CD4-positive, alpha-beta memory T cell (primary cell): ENCODE results near the gene CUX1. TPM values are rescaled to one million over a fixed set of nuclear protein-coding genes. Genes with fewer than 3 reads are reported as not detected.
"Not testable (repeated sequence)": the region's sequence is repeated elsewhere in the genome, so short reads cannot be mapped to it uniquely, and the experiment has no call there.

Experiments used
- CTCF ChIA-PET: fragments of 350-600 bp; sonication (Branson Sonifier 250); formaldehyde crosslinking; loops from one replicate; lab custom pipeline; 2021; ENCODE audit warnings: inconsistent platforms; ENCODE audit not compliant: partially characterized antibody; lab: Charles Lee
- POLR2A ChIA-PET: fragments of 350-600 bp; sonication (Branson Sonifier 250); formaldehyde crosslinking; loops from one replicate; lab custom pipeline; 2021; ENCODE audit not compliant: partially characterized antibody; lab: Charles Lee
- DNase-seq, 5 donors: peaks; one replicate each; pipeline versions ENCODE4 v3.0.0 to v3.0.0-alpha.2; 2020 to 2022; ENCODE audit warnings: mixed read lengths in 1 of 5
- H3K27ac ChIP-seq: one replicate; pipeline ENCODE4 v1.7.0; 2013; ENCODE audit warnings: low read depth, low read length
- H3K27me3 ChIP-seq: 2 replicates; pipeline ENCODE4 v1.7.0; 2013; ENCODE audit warnings: mild to moderate bottlenecking, low read length, moderate library complexity; ENCODE audit not compliant: insufficient read depth
- H3K36me3 ChIP-seq: 2 replicates; pipeline ENCODE4 v1.7.0; 2013; ENCODE audit warnings: mild to moderate bottlenecking, low read length, moderate library complexity; ENCODE audit not compliant: insufficient read depth
- H3K4me1 ChIP-seq: 2 replicates; pipeline ENCODE4 v1.7.0; 2013; ENCODE audit warnings: mild to moderate bottlenecking, low read length, moderate library complexity; ENCODE audit not compliant: insufficient read depth
- H3K4me3 ChIP-seq, 2 donors: one replicate each; pipeline ENCODE4 v1.7.0; 2013; ENCODE audit warnings: low read length in 2 of 2, mild to moderate bottlenecking in 1 of 2
- H3K9me3 ChIP-seq, 2 donors: one replicate each; pipeline ENCODE4 v1.7.0; 2013; ENCODE audit warnings: low read length in 2 of 2, control low read depth in 1 of 2; ENCODE audit not compliant: control insufficient read depth in 1 of 2
- H3K27ac Mint-ChIP-seq, 7 donors: one replicate each; pipeline ENCODE4 v1.8.0; 2020 to 2021; ENCODE audit warnings: mixed read lengths in 7 of 7, mild to moderate bottlenecking in 6 of 7, inconsistent platforms in 3 of 7, moderate library complexity in 3 of 7
- H3K27me3 Mint-ChIP-seq, 2 donors: one replicate each; pipeline ENCODE4 v1.8.0; 2020 to 2021; ENCODE audit warnings: mixed read lengths in 2 of 2
- H3K36me3 Mint-ChIP-seq, 2 donors: one replicate each; pipeline ENCODE4 v1.8.0; 2020 to 2021; ENCODE audit warnings: mixed read lengths in 2 of 2, inconsistent platforms in 1 of 2, mild to moderate bottlenecking in 1 of 2
- H3K4me1 Mint-ChIP-seq, 4 donors: one replicate each; pipeline ENCODE4 v1.8.0; 2020 to 2021; ENCODE audit warnings: mixed read lengths in 4 of 4, mild to moderate bottlenecking in 1 of 4
- H3K4me3 Mint-ChIP-seq, 8 donors: one replicate each; pipeline ENCODE4 v1.8.0; 2020 to 2021; ENCODE audit warnings: mixed read lengths in 8 of 8, mild to moderate bottlenecking in 7 of 8, moderate library complexity in 6 of 8, inconsistent platforms in 3 of 8
- H3K9me3 Mint-ChIP-seq, 8 donors: one replicate each; pipeline ENCODE4 v1.8.0; 2020 to 2021; ENCODE audit warnings: mixed read lengths in 8 of 8, mild to moderate bottlenecking in 5 of 8, inconsistent platforms in 3 of 8, moderate library complexity in 1 of 8
- intact Hi-C: fragments of 100-400 bp; cut with micrococcal nuclease; formaldehyde crosslinking; loops from one replicate; pipeline ENCODE4 v1.15.1; 2023
- polyA plus RNA-seq, 2 donors: library from polyadenylated mRNA; unstranded; fragments of 300-500 nt; fragmentation: Illumina TruSeq; gene quantifications; one replicate each; pipeline ENCODE4 v1.2.3, GENCODE V29; 2021
- total RNA-seq, 2 experiments: library from RNA; stranded (reverse); gene quantifications; one replicate each; pipeline ENCODE4 v1.2.3, GENCODE V29; 2021

The CUX1 gene
- total and polyA plus RNA-seq, 4 experiments from 2014 or later, result 2.1 to 47.6 (median 36.1) TPM

DNA sequence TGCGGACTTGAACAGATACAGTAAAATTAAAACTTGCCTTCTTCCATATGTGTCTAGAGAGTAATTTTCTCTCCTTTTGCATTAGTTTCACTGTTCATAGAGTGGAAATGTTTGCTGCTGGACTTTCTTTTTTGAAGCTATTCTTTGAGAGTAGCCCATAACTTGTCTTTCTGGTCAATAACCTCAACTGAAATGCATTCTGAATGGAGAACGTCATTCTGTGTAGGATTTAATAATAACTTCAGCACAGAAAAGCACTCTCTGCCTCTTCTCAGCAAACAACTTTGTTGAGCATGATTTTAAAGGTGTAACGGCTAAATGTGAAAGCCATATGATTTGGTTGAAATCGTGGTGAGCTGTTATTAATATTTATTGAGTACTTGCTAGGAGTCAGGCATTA, 111.8 kb downstream of the CUX1 start:
- H3K4me1 ChIP-seq, result no peaks in the 10 kb centered on the region
- POLR2A ChIA-PET, result no interaction called here
- no peaks in the 10 kb centered on the region for H3K9me3 ChIP-seq
- no peaks in the 10 kb centered on the region for H3K27me3 ChIP-seq
- CTCF ChIA-PET, result no interaction called here
- Mint-ChIP-seq H3K36me3 (peaks cover 0 to 11% of the 10 kb centered on the region in 2 donors), H3K4me1 (peaks cover 0 to 6% (median 2%) of the 10 kb centered on the region in 4 donors), H3K27ac (no peak overlapping the region), H3K4me3 (no peak overlapping the region), H3K9me3 (no peaks in the 10 kb centered on the region), H3K27me3 (no peaks in the 10 kb centered on the region)
- H3K36me3 ChIP-seq, result no peaks in the 10 kb centered on the region
- no peak overlapping the region for H3K27ac ChIP-seq
- intact Hi-C loops, result no loop called here
- H3K4me3 ChIP-seq, result no peak overlapping the region
- no peak for DNase-seq

DNA sequence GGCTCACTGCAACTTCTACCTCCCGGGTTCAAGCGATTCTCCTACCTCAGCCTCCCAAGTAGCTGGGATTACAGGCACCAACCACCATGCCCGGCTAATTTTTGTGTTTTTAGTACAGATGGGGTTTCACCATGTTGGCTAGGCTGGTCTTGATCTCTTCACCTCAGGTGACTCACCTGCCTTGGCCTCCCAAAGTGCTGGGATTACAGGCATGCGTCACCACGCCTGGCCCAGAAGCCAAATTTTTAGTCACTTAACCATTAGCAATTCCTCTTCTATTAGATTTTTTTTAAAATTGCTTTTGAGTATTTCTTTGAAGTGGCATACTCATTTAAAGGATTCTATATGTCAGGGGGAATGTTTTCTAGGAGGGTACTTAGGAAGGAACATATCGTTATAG, 112.5 kb downstream of the CUX1 start:
- POLR2A ChIA-PET, H3K27me3 ChIP-seq, DNase-seq, H3K9me3 ChIP-seq, H3K4me1 ChIP-seq, H3K4me3 ChIP-seq, H3K27ac ChIP-seq, H3K27ac Mint-ChIP-seq, intact Hi-C loops, CTCF ChIA-PET, H3K9me3 Mint-ChIP-seq, H3K4me1 Mint-ChIP-seq, H3K36me3 ChIP-seq, H3K27me3 Mint-ChIP-seq, H3K4me3 Mint-ChIP-seq: not testable (repeated sequence)
- H3K36me3 Mint-ChIP-seq, result peaks cover 0 to 11% of the 10 kb centered on the region in 2 donors

DNA sequence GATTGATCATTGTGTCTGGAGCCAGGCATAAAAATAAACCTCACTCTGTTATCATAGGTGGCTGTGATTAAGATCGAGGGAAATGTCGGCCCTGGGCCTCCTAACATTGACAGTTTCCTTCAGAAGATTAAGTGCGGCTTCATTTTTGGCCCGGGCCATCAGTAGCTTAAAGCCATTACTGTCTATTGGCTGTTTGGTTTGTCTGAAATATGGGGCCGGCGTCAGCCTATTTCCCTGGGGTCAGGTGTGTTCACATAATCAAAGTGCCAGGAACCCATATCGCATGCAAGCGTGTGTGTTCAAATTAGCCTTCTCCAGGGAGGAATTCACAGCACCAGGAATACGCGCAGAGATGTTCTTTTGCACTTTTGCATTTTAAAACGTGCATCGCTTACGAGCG, 114.7 kb downstream of the CUX1 start:
- H3K9me3 ChIP-seq, result no peaks in the 10 kb centered on the region
- H3K9me3 Mint-ChIP-seq, result peaks cover 0 to 2% (median 0%) of the 10 kb centered on the region in 8 donors
- CTCF ChIA-PET, result no interaction called here

DNA sequence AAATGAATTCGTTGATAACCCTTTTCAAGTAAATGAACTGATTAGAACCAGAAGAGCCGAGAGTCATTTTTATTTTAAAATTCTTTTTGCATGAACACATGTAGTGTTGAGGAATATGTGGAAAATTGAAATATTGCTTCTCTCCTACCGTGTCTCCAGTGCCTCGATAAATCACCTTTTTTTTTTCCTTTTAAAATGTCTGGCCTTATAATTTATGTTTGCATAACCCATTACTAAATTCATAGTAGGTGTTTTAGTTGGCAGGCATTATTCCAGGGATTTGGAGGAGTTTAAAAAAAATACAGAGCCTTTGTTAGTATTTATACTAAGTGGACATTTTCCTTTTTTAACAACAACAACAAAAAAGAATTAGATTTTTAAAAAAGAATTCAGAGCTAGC, 115.6 kb downstream of the CUX1 start:
- Histone ChIP-seq H3K9me3 (no peaks in the 10 kb centered on the region), H3K27me3 (no peaks in the 10 kb centered on the region), H3K4me3 (no peak overlapping the region), H3K4me1 (no peaks in the 10 kb centered on the region), H3K36me3 (no peaks in the 10 kb centered on the region), H3K27ac (no peak overlapping the region)
- peaks cover 0 to 2% (median 0%) of the 10 kb centered on the region in 8 donors for H3K9me3 Mint-ChIP-seq
- no peak for DNase-seq
- H3K4me1 Mint-ChIP-seq, result peaks cover 0 to 8% (median 5%) of the 10 kb centered on the region in 4 donors
- POLR2A ChIA-PET, result no interaction called here
- no peak overlapping the region for H3K4me3 Mint-ChIP-seq
- peaks cover 1 to 8% of the 10 kb centered on the region in 2 donors for H3K36me3 Mint-ChIP-seq
- intact Hi-C loops, result no loop called here
- no peak overlapping the region for H3K27ac Mint-ChIP-seq
- H3K27me3 Mint-ChIP-seq, result no peaks in the 10 kb centered on the region
- CTCF ChIA-PET, result no interaction called here

More for the DNA sequence above, 114.7 kb downstream of the CUX1 start:
- POLR2A ChIA-PET, result no interaction called here
- Mint-ChIP-seq H3K4me3 (no peak overlapping the region), H3K27me3 (no peaks in the 10 kb centered on the region), H3K36me3 (peaks cover 1 to 6% of the 10 kb centered on the region in 2 donors), H3K4me1 (peaks cover 0 to 8% (median 5%) of the 10 kb centered on the region in 4 donors), H3K27ac (no peak overlapping the region)
- DNase-seq, result no peak
- Histone ChIP-seq H3K27ac (no peak overlapping the region), H3K36me3 (no peaks in the 10 kb centered on the region), H3K4me1 (no peaks in the 10 kb centered on the region), H3K27me3 (no peaks in the 10 kb centered on the region), H3K4me3 (no peak overlapping the region)
- intact Hi-C loops, result no loop called here

DNA sequence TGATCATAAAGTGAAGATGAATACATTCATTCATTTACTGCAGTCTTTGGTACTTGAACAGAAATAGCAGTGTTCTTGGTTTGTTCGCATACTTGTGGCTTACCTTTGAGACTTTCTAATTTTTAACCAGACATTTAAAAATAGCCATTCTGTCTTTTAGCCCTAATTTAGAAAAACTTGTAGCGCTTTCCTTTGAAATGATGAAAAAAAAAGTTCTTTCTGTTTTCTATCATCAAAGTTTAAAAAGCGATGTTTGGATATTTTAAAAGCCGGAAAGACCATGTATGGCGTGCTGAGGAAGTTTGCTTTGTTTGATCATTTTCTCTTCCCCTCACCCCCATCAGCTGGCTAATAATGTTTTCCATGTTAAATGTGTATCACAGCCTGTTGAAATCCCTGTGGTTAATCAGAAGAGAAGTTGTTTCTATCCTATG, 116.3 kb downstream of the CUX1 start:
- intact Hi-C loops, result no loop called here
- no peak for DNase-seq
- Histone ChIP-seq H3K9me3 (no peaks in the 10 kb centered on the region), H3K27me3 (no peaks in the 10 kb centered on the region), H3K4me1 (no peaks in the 10 kb centered on the region), H3K4me3 (no peak overlapping the region), H3K27ac (no peak overlapping the region), H3K36me3 (no peaks in the 10 kb centered on the region)
- Mint-ChIP-seq H3K27ac (no peak overlapping the region), H3K4me3 (no peak overlapping the region), H3K27me3 (no peaks in the 10 kb centered on the region), H3K4me1 (peaks cover 0 to 8% (median 5%) of the 10 kb centered on the region in 4 donors), H3K36me3 (peaks cover 1 to 8% of the 10 kb centered on the region in 2 donors), H3K9me3 (peaks cover 0 to 2% (median 0%) of the 10 kb centered on the region in 8 donors)
- ChIA-PET POLR2A (no interaction called here), CTCF (no interaction called here)

DNA sequence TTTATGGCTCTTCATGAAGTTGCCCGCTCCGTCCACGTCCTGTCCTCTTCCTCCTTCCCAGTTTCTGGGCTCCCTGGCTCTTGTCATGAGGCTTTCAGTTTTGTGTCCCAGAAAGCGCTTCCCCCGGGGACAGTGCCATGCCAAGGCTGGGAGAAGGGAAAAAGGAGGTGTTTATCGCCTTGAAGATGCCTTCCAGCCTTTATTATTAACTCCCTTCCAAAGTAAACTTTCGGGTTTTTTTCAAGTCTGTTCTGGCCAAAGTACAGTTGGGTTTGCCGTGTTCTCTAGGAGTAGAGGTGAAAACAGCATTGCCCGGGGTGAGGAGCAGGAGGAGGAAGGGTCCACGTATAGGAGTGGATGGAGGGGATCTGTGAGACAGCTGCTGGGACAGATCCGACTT, 117.2 kb downstream of the CUX1 start:
- H3K4me1 Mint-ChIP-seq, result peaks cover 3 to 8% (median 6%) of the 10 kb centered on the region in 4 donors
- Histone ChIP-seq H3K27me3 (no peaks in the 10 kb centered on the region), H3K36me3 (no peaks in the 10 kb centered on the region), H3K27ac (no peak overlapping the region), H3K4me3 (no peak overlapping the region), H3K4me1 (no peaks in the 10 kb centered on the region), H3K9me3 (no peaks in the 10 kb centered on the region)
- no peaks in the 10 kb centered on the region for H3K27me3 Mint-ChIP-seq
- DNase-seq, result no peak
- no peak overlapping the region for H3K4me3 Mint-ChIP-seq
- peaks cover 1 to 8% of the 10 kb centered on the region in 2 donors for H3K36me3 Mint-ChIP-seq
- intact Hi-C loops, result no loop called here
- POLR2A ChIA-PET, result no interaction called here
- H3K9me3 Mint-ChIP-seq, result peaks cover 0 to 2% (median 0%) of the 10 kb centered on the region in 8 donors
- H3K27ac Mint-ChIP-seq, result no peak overlapping the region
- CTCF ChIA-PET, result no interaction called here

DNA sequence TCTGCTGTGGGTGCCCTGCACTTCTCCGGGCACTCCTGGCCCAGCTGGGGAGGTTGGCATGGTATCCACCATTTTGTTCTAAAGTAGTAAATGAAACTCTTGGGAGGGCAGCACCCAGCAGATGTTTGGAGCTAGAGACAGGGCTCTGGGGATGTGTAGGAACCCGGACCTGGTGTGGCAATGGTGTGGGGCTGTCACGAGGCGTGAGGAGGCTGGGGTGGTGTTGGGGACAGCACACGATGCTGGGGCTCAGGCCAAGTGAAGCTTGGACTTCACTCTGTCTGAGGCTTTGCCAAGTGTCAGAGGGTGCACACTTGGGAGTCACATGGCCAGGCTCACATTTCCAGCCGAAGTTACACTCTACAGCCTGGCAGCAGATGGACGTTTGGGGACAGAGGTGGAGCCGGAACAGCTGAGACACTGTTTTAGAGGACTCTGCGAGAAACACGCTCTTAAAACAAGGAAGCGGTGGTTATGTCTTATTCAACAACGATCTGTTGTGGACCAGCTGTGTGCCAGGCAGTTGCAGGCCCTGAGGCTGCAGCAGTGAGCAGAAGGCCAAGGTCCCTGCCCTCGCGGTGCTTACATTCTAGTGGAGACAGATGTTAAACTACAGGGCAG, 118.2 kb downstream of the CUX1 start:
- Mint-ChIP-seq H3K4me3 (no peak overlapping the region), H3K27ac (no peak overlapping the region), H3K4me1 (peaks cover 3 to 8% (median 6%) of the 10 kb centered on the region in 4 donors), H3K9me3 (peaks cover 0 to 2% (median 0%) of the 10 kb centered on the region in 8 donors), H3K36me3 (peaks cover 1 to 3% of the 10 kb centered on the region in 2 donors), H3K27me3 (no peaks in the 10 kb centered on the region)
- Histone ChIP-seq H3K36me3 (no peaks in the 10 kb centered on the region), H3K27ac (no peak overlapping the region), H3K4me1 (no peaks in the 10 kb centered on the region), H3K4me3 (no peak overlapping the region), H3K9me3 (no peaks in the 10 kb centered on the region), H3K27me3 (no peaks in the 10 kb centered on the region)
- ChIA-PET POLR2A (no interaction called here), CTCF (no interaction called here)
- DNase-seq, result no peak
- intact Hi-C loops, result no loop called here
